ACHN (cell line): ENCODE measurements around the gene ENG.

ENCODE experiments used
- DNase-seq: peaks from one replicate; pipeline ENCODE4 v3.0.0-alpha.2; 2015
- in situ Hi-C: cut with HindIII; loops from 2 replicates; pipeline ENCODE4 v1.10.0; 2017; ENCODE audit warnings: low sequenced_read_pairs, low pct_ligation_motif_present, low pct_unique_long_range_greater_than_20kb

The ENG gene

GRCh38 chr9:127869310-127870152 lies 15.1 kb upstream of the ENG start:
- DNase-seq: peak; percentile 81
- in situ Hi-C loops: no loop called here

GRCh38 chr9:127868278-127868902 lies 13.9 kb upstream of the ENG start:
- DNase-seq: no peak
- in situ Hi-C loops: no loop called here

GRCh38 chr9:127867356-127868277 lies 13.2 kb upstream of the ENG start:
- no peak for DNase-seq
- in situ Hi-C loops: no loop called here

GRCh38 chr9:127866535-127866934 lies 12.1 kb upstream of the ENG start:
- in situ Hi-C loops: no loop called here
- DNase-seq: no peak

- no peak for DNase-seq
- in situ Hi-C loops: no loop called here
These were observed 11.4 kb upstream of the ENG start for GRCh38 chr9:127865645-127866464.

GRCh38 chr9:127863191-127863621 lies 8.7 kb upstream of the ENG start:
- DNase-seq: no peak
- in situ Hi-C loops: no loop called here

GRCh38 chr9:127862075-127863011 lies 7.9 kb upstream of the ENG start:
- in situ Hi-C loops: no loop called here
- DNase-seq: no peak

- no peak for DNase-seq
- in situ Hi-C loops: no loop called here
These were observed 6.3 kb upstream of the ENG start for GRCh38 chr9:127860779-127861178.

- in situ Hi-C loops: no loop called here
- DNase-seq: no peak
These were observed 5.8 kb upstream of the ENG start for GRCh38 chr9:127860260-127860659.

GRCh38 chr9:127858041-127858512 lies 3.6 kb upstream of the ENG start:
- no peak for DNase-seq

GRCh38 chr9:127857278-127857677 lies 2.8 kb upstream of the ENG start:
- in situ Hi-C loops: no loop called here

More at GRCh38 chr9:127858041-127858512, 3.6 kb upstream of the ENG start:
- in situ Hi-C loops: no loop called here

GRCh38 chr9:127856729-127857116 lies 2.3 kb upstream of the ENG start:
- no peak for DNase-seq
- in situ Hi-C loops: no loop called here

More at GRCh38 chr9:127857278-127857677, 2.8 kb upstream of the ENG start:
- DNase-seq: no peak

GRCh38 chr9:127856094-127856728 lies 1.8 kb upstream of the ENG start:
- in situ Hi-C loops: no loop called here
- DNase-seq: no peak

- in situ Hi-C loops: no loop called here
- no peak for DNase-seq
These were observed 1.1 kb upstream of the ENG start for GRCh38 chr9:127855522-127855921.

- in situ Hi-C loops: no loop called here
- DNase-seq: no peak
These were observed 502 bp upstream of the ENG start for GRCh38 chr9:127854960-127855359.

- in situ Hi-C loops: no loop called here
- DNase-seq: no peak
These were observed 910 bp downstream of the ENG start for GRCh38 chr9:127853312-127854183.
